HG03039 (cell line): ENCODE measurements around the gene LRRK2.

ENCODE experiments used
- ATAC-seq: cut with Tn5 transposase; IDR thresholded peaks from one replicate; pipeline ENCODE4 v1.9.1; 2021; ENCODE audit warnings: mild to moderate bottlenecking, moderate library complexity; ENCODE audit not compliant: unreplicated experiment

The LRRK2 gene

DNA sequence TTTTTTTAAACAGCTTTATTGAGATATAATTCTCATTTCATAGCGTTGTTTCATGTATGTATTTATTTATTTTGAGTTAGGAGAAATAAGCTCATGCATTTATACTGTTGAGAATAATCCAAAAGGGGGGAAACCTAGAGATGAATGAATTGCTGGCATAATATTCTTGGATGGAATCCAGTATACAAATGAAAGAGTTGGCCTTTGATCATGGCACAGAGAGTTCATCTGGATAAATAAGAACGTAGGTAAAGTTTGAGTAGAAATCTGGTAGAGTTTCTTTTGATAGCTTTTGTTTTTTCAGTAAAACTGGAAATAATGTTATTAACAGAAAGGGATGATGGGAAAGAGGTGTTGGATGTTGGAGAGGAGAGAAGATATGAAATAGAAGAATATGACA, 166.2 kb downstream of the LRRK2 start:
- ATAC-seq, result no peak

DNA sequence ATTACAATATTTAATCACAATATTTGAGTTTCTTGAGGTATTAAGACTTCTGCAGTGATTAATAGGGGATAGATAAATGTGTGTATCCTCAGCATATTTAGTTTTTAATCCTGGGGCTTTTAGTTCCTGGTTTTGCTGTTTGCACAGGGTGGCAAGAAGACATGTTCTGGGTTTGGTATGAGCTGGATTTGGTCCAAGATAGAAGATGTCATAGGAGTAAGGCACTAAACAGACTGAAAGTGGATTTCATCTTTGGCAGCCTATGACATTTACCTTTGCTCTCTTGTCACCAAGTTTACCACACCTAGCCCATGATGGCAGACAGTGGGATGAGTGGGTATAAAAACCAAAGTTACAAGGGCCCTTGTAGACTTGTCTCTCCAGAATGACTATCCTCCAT, 168.2 kb downstream of the LRRK2 start:
- no peak for ATAC-seq

DNA sequence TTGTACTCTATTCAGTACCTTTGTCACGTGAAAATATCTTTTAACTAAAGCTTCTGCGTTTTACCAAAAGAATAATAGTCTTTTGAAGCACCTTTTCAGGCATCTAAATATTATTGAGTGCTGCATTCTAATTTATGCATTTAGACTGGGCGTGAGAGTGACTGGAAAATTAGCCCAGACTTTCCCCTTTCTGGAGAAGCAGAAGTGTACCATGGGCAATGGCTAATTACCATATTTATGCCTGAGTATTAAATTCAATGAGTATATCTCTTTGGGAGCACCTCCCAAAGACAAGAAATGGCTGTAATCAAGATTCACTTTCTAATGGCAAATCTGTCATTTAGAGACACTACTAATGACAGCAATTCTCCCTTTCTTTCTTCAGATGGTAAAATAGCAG, 174.9 kb downstream of the LRRK2 start:
- no peak for ATAC-seq

DNA sequence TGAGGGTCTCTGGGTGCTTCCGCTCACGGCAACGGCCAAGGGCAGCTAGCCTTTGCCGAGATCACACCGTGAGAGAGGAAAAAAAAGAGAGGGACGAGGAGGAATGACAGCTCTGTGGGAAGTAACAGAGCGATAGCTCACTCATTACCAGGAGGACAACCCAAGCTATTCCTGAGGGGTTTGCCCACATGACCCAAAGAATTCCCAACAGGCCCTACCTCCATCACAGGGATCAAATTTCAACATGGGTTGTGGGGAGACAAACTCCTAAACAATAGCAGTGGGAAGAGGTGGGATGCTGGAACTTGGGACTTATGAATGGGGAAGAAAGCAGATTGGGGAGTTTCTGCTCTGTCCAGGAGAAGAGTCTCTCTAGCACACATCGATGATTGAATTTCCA, 180.6 kb downstream of the LRRK2 start:
- no peak for ATAC-seq
